Vagina (tissue), 2 donors: ENCODE results near the gene SPTA1. TPM values are rescaled to one million over a fixed set of nuclear protein-coding genes. Genes with fewer than 3 reads are reported as not detected.

ENCODE experiments used
- DNase-seq, 2 donors: peaks; one replicate each; pipeline ENCODE4 v3.0.0-alpha.2; 2017; ENCODE audit errors: extremely low spot score in 2 of 2
- H3K27ac ChIP-seq: fragments of 200-600 bp; sonication (generic); one replicate; pipeline ENCODE4 v1.5.1; 2019
- H3K27me3 ChIP-seq: fragments of 200-600 bp; sonication (generic); one replicate; pipeline ENCODE4 v1.5.1; 2019
- H3K36me3 ChIP-seq, 2 donors: fragments of 200-600 bp; sonication (generic); one replicate each; pipeline ENCODE4 v1.5.1; 2017 to 2019
- H3K4me1 ChIP-seq: fragments of 200-600 bp; sonication (generic); one replicate; pipeline ENCODE4 v1.5.1; 2019
- H3K4me3 ChIP-seq, 2 donors: fragments of 200-600 bp; sonication (generic); 1 replicate in 1 of 2; 2 replicates in 1 of 2; pipeline ENCODE4 v1.5.1; 2016 to 2019
- H3K9me3 ChIP-seq: fragments of 200-600 bp; sonication (generic); one replicate; pipeline ENCODE4 v1.5.1; 2019
- POLR2A ChIP-seq, 2 donors: fragments of 450-650 bp; IDR thresholded peaks; one replicate each; pipeline ENCODE4 v1.6.1; 2017; ENCODE audit warnings: antibody characterized with exemption in 2 of 2, mild to moderate bottlenecking in 2 of 2, moderate library complexity in 2 of 2
- POLR2AphosphoS5 ChIP-seq, 2 donors: sonication (generic); formaldehyde crosslinking; IDR thresholded peaks; one replicate each; pipeline ENCODE4 v1.9.0; 2017; ENCODE audit warnings: antibody characterized with exemption in 2 of 2, mild to moderate bottlenecking in 2 of 2, low read depth in 1 of 2; ENCODE audit not compliant: insufficient read depth in 1 of 2
- intact Hi-C: fragments of 100-400 bp; cut with DNase I; formaldehyde crosslinking; loops from one replicate; pipeline ENCODE4 v1.15.1; 2023
- total RNA-seq: library from RNA; depleted of rRNA; stranded (reverse); fragments of >200 nt; gene quantifications from one replicate; pipeline ENCODE4 v1.2.3, GENCODE V29; 2016
- TF ChIP-seq, protein P1 (sequence below), 3 experiments: fragments of 450-650 bp in 2 of 3; fragments of 200-600 bp in 1 of 3; sonication (generic) in 1 of 3; IDR thresholded peaks; one replicate each; pipeline ENCODE4 v1.5.1; 2017 to 2019; ENCODE audit warnings: antibody characterized with exemption in 3 of 3, mild to moderate bottlenecking in 2 of 3, moderate library complexity in 2 of 3

Gene SPTA1
- total RNA-seq, 1 donor from 2014 or later: 0.25 TPM

DNA sequence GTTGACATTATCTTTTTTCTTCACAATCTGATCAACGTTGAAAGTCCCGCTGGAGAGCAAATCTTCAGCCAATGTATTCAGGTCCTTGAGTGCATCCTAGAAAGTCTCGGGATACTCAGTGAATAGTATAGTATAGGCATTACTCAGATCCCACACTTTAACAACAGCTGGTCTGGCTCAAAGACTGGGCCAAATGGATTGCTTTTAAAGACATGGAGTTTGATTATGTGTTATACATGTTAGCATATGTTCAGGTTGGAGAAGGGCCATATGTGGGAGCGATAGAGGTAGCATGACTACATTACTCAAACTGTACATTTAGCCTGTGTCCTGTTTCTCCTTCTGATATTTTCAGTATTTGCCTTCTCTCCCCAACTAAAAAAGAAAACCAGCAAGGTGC, 48.4 kb downstream of the SPTA1 start:
- no peak for TF ChIP-seq POLR2A (IDR thresholded peaks at IDR 0.05)
- TF ChIP-seq POLR2AphosphoS5 (IDR thresholded peaks at IDR 0.05; ENCODE audit: insufficient read depth in 1 of 2, low read depth in 1 of 2): no peak
- TF ChIP-seq, protein P1, sequence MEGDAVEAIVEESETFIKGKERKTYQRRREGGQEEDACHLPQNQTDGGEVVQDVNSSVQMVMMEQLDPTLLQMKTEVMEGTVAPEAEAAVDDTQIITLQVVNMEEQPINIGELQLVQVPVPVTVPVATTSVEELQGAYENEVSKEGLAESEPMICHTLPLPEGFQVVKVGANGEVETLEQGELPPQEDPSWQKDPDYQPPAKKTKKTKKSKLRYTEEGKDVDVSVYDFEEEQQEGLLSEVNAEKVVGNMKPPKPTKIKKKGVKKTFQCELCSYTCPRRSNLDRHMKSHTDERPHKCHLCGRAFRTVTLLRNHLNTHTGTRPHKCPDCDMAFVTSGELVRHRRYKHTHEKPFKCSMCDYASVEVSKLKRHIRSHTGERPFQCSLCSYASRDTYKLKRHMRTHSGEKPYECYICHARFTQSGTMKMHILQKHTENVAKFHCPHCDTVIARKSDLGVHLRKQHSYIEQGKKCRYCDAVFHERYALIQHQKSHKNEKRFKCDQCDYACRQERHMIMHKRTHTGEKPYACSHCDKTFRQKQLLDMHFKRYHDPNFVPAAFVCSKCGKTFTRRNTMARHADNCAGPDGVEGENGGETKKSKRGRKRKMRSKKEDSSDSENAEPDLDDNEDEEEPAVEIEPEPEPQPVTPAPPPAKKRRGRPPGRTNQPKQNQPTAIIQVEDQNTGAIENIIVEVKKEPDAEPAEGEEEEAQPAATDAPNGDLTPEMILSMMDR (IDR thresholded peaks at IDR 0.05): no peak
- Histone ChIP-seq H3K4me3 (no peak overlapping the region), H3K4me1 (no peaks in the 10 kb centered on the region), H3K36me3 (no peaks in the 10 kb centered on the region), H3K9me3 (no peaks in the 10 kb centered on the region), H3K27me3 (no peaks in the 10 kb centered on the region), H3K27ac (no peak overlapping the region)
- no peak for DNase-seq
- intact Hi-C loops: no loop called here

DNA sequence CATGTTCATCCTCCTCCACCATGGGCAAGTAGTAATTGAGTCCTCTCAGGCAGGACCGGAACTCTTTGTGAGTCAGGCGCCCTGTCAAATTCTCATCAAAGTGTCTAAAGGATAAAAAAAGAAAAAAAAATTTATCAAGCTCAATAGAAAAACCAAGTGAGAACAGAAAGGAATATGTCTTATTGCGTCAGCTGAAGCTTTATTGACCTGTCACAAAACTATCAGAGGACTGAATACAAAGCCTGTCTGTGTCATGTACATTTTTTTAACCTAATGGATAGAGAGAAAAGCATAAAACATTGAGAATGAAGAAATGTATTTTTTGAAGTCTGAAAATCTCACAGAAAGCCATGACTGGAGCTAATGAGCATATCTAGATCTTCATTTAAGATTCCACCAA, 72.8 kb downstream of the SPTA1 start:
- Histone ChIP-seq H3K4me3 (no peak overlapping the region), H3K27me3 (no peaks in the 10 kb centered on the region), H3K9me3 (no peaks in the 10 kb centered on the region), H3K4me1 (no peaks in the 10 kb centered on the region), H3K27ac (no peak overlapping the region), H3K36me3 (no peaks in the 10 kb centered on the region)
- TF ChIP-seq POLR2AphosphoS5 (IDR thresholded peaks at IDR 0.05; ENCODE audit: insufficient read depth in 1 of 2, low read depth in 1 of 2) (no peak), POLR2A (IDR thresholded peaks at IDR 0.05) (no peak)
- TF ChIP-seq, protein P1 (IDR thresholded peaks at IDR 0.05): no peak
- intact Hi-C loops: loop anchor here (10.0 kb wide), 1 partner anchor 81 kb away; no protein-coding TSS in a partner anchor
- no peak for DNase-seq

DNA sequence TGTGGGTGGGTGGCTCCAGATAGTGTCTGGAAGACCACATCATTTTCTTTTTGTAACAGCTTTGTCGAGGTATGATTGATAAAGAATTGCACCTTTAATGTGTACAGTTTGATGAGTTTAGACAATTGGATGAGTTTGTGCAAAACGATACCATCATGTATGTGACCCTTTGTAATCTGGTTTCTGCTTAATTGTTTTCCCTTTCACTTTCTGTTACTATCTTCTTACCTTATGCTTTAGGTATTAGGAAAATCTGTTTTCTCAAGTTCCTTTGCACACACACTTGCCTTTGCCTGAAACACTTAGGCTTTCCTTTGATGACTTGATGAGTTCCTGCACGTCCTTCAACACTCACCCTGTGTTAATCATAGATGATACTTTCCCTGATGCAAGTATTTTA, 74.6 kb downstream of the SPTA1 start:
- no peaks in the 10 kb centered on the region for H3K9me3 ChIP-seq
- no peak overlapping the region for H3K4me3 ChIP-seq
- TF ChIP-seq, protein P1 (IDR thresholded peaks at IDR 0.05): no peak
- TF ChIP-seq POLR2AphosphoS5 (IDR thresholded peaks at IDR 0.05; ENCODE audit: insufficient read depth in 1 of 2, low read depth in 1 of 2) (no peak), POLR2A (IDR thresholded peaks at IDR 0.05) (no peak)
- no peaks in the 10 kb centered on the region for H3K27me3 ChIP-seq
- intact Hi-C loops: loop anchor here (10.0 kb wide), 1 partner anchor 83 kb away; no protein-coding TSS in a partner anchor
- H3K4me1 ChIP-seq: no peaks in the 10 kb centered on the region
- no peak for DNase-seq
- no peaks in the 10 kb centered on the region for H3K36me3 ChIP-seq
- H3K27ac ChIP-seq: no peak overlapping the region

DNA sequence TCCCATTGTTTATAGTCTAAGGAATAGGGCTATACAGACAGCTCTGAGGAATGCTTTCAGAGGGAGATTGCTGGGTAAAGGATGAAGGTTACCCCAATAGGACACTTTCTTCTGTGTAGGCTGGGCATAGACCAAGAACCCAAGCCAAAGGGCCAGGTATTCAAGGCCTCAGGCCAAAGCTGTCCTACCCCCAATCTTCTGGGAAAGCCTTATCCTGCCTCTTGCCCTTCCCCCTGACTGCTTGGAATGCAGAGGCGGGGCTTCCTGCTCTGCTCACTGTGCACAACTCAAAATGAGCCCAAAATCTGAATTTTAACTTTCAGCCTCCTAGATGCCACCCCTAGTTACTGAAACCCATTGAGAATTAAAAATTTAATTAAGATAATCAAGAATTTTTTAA, 79.2 kb downstream of the SPTA1 start:
- no peak for DNase-seq
- Histone ChIP-seq H3K27ac (no peak overlapping the region), H3K36me3 (no peaks in the 10 kb centered on the region), H3K4me1 (no peaks in the 10 kb centered on the region), H3K4me3 (no peak overlapping the region), H3K27me3 (no peaks in the 10 kb centered on the region), H3K9me3 (no peaks in the 10 kb centered on the region)
- intact Hi-C loops: no loop called here
- TF ChIP-seq POLR2AphosphoS5 (IDR thresholded peaks at IDR 0.05; ENCODE audit: insufficient read depth in 1 of 2, low read depth in 1 of 2) (no peak), POLR2A (IDR thresholded peaks at IDR 0.05) (no peak)
- TF ChIP-seq, protein P1 (IDR thresholded peaks at IDR 0.05): no peak

DNA sequence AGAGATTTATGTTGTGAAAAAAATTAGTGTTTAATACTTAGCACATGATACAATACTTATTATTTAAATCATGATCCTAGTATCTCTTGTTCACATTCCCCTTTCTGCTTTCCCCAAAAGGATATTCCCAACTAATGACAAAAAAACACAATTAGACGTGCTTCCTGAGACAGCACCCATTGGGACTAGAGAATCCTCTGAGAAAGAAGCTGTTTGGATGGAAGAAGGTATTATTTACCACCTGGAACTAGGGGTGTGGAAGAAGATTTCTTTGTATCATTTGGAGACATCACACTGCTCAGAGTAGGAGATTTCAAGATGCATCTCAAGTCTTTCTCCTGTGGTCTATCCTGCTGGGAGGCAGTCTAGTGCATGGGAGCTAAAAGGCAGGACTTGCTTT, 81.5 kb downstream of the SPTA1 start, which contains the start of gene OR10Z1:
Gene OR10Z1, plus strand, starts transcription at position 301 of the 400 bp plus-strand sequence. CDS start 1,171 bp downstream, outside the sequence.
- intact Hi-C loops: no loop called here
- Histone ChIP-seq H3K27ac (no peak within 1 kb of the TSS), H3K9me3 (no peaks in the 10 kb centered on the region), H3K27me3 (no peaks in the 10 kb centered on the region), H3K4me3 (no peak within 1 kb of the TSS), H3K4me1 (no peaks in the 10 kb centered on the region), H3K36me3 (no peaks in the 10 kb centered on the region)
- TF ChIP-seq POLR2A (IDR thresholded peaks at IDR 0.05): no peak
- no peak for TF ChIP-seq POLR2AphosphoS5 (IDR thresholded peaks at IDR 0.05; ENCODE audit: insufficient read depth in 1 of 2, low read depth in 1 of 2)
- TF ChIP-seq, protein P1 (IDR thresholded peaks at IDR 0.05): no peak
- no peak for DNase-seq
